Ovary (tissue), 3 donors: ENCODE data around the gene TM7SF3.

Source experiments
- EP300 ChIP-seq: sonication (generic); formaldehyde crosslinking; IDR thresholded peaks from one replicate; pipeline ENCODE4 v1.6.1; 2017; ENCODE audit warnings: antibody characterized with exemption
- POLR2A ChIP-seq: fragments of 450-650 bp; IDR thresholded peaks from one replicate; pipeline ENCODE4 v1.6.1; 2017; ENCODE audit warnings: antibody characterized with exemption, mild to moderate bottlenecking, moderate library complexity
- TF ChIP-seq, protein P1 (sequence below), 3 donors: fragments of 450-650 bp in 2 of 3; fragments of 200-600 bp in 1 of 3; IDR thresholded peaks; one replicate each; pipeline versions ENCODE4 v1.5.1 to v1.8.0; 2016 to 2022; ENCODE audit warnings: antibody characterized with exemption in 3 of 3, mild to moderate bottlenecking in 1 of 3
- donor health status: DM: no; HTN: no; CAD: no.

DNA sequence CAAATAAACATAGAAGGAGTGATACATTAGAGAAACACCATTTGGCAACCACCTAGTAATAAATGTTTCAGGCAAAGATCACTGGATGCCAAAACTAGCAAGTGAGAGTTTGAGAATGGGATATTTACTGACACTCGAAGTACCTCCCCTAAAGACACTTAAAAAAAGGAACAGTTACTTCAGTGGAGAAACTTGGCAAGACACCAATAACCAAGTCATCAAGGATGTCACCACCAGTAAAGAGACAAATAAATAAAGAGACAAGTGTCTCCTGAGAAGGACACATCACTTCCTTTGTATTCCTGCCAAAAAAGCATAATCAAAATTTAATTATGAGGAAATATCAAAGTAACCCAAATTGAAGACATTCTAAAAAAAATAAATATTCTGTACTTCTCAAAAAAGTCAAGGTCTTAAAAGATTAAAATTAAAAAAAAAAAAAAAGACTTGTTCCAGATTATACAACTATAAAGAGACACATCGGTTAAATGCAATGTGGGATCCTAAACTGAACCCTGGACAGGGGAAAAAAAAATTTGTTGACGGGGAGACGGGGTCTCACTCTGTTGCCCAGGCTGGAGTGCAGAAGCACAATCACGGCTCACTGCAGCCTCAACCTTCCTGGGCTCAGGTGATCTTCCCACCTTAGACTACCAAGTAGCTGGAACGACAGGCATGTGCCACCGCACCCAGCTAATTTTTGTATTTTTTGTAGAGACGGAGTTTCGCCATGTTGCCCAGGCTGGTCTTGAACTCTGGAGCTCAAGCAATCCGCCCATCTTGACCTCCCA, 26.4 kb downstream of the TM7SF3 start:
- TF ChIP-seq, protein P1, sequence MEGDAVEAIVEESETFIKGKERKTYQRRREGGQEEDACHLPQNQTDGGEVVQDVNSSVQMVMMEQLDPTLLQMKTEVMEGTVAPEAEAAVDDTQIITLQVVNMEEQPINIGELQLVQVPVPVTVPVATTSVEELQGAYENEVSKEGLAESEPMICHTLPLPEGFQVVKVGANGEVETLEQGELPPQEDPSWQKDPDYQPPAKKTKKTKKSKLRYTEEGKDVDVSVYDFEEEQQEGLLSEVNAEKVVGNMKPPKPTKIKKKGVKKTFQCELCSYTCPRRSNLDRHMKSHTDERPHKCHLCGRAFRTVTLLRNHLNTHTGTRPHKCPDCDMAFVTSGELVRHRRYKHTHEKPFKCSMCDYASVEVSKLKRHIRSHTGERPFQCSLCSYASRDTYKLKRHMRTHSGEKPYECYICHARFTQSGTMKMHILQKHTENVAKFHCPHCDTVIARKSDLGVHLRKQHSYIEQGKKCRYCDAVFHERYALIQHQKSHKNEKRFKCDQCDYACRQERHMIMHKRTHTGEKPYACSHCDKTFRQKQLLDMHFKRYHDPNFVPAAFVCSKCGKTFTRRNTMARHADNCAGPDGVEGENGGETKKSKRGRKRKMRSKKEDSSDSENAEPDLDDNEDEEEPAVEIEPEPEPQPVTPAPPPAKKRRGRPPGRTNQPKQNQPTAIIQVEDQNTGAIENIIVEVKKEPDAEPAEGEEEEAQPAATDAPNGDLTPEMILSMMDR (IDR thresholded peaks at IDR 0.05): no peak
- TF ChIP-seq EP300: no peak
- TF ChIP-seq POLR2A: no peak
